Adrenal gland (tissue), 5 donors: ENCODE results near the gene PROM1.

Experiments
- POLR2A ChIP-seq, 2 donors: fragments of 450-650 bp; IDR thresholded peaks; one replicate each; pipeline ENCODE4 v1.6.1; 2017; ENCODE audit warnings: antibody characterized with exemption in 2 of 2, mild to moderate bottlenecking in 2 of 2, moderate library complexity in 1 of 2
- TF ChIP-seq, protein P1 (sequence below), 6 experiments: fragments of 450-650 bp in 4 of 6; fragments of 200-600 bp in 2 of 6; sonication (generic) in 1 of 6; IDR thresholded peaks; 1 replicate in 5 of 6; 2 replicates in 1 of 6; pipeline versions ENCODE4 v1.5.1 to v1.8.0; 2016 to 2021; ENCODE audit warnings: antibody characterized with exemption in 6 of 6, mild to moderate bottlenecking in 2 of 6, moderate library complexity in 1 of 6
- donor health status: DM: no; HTN: no; CAD: no.

DNA sequence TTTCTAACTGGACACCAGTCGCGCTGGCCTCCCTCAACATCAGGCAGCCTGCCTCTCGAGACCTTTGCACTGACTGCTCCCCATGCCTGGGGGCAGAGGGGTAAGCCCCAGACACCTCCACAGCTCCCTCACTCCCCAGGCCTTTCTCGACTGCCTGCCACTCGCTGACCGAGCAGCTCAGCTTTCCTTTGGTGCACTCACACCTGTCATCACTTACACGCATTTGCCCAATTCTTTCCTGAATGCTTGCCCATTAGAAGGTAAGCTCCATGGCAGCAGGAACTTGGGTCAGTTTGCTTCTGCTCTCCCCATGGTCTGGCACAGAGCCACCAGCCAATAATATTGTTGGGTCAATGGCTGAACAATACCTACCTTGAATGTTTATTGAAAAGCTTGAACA is 32.2 kb upstream of the PROM1 start:
- TF ChIP-seq, protein P1, sequence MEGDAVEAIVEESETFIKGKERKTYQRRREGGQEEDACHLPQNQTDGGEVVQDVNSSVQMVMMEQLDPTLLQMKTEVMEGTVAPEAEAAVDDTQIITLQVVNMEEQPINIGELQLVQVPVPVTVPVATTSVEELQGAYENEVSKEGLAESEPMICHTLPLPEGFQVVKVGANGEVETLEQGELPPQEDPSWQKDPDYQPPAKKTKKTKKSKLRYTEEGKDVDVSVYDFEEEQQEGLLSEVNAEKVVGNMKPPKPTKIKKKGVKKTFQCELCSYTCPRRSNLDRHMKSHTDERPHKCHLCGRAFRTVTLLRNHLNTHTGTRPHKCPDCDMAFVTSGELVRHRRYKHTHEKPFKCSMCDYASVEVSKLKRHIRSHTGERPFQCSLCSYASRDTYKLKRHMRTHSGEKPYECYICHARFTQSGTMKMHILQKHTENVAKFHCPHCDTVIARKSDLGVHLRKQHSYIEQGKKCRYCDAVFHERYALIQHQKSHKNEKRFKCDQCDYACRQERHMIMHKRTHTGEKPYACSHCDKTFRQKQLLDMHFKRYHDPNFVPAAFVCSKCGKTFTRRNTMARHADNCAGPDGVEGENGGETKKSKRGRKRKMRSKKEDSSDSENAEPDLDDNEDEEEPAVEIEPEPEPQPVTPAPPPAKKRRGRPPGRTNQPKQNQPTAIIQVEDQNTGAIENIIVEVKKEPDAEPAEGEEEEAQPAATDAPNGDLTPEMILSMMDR (IDR thresholded peaks at IDR 0.05): no peak
- no peak for TF ChIP-seq POLR2A (IDR thresholded peaks at IDR 0.05)
